Measurements from ENCODE around the gene TGFBR3. TPM values are rescaled to one million over a fixed set of nuclear protein-coding genes. Genes with fewer than 3 reads are reported as not detected.

Gene TGFBR3
- total and polyA plus RNA-seq, 2 of the 4 experiments (the other 2 are of a cell fraction): 3.0 to 11.3 TPM

GRCh38 chr1:91771717-91772116 is 114.2 kb downstream of the TGFBR3 start:
- no peak overlapping the region for H3K18ac ChIP-seq (ENCODE audit: low read depth, low read length)
- no peaks in the 10 kb centered on the region for H4K20me1 ChIP-seq (ENCODE audit: insufficient read depth, low read length)
- H2BK5ac ChIP-seq (ENCODE audit: low read depth, low read length, poor library complexity, severe bottlenecking): no peak overlapping the region
- no peaks in the 10 kb centered on the region for H3K27me3 ChIP-seq (ENCODE audit: control insufficient read depth, insufficient read depth, low read length)
- no peak overlapping the region for H2BK20ac ChIP-seq (ENCODE audit: low read depth, low read length)
- H3K9me3 ChIP-seq (ENCODE audit: control insufficient read depth, insufficient read depth, low read length): no peaks in the 10 kb centered on the region
- no peak overlapping the region for H3K4ac ChIP-seq (ENCODE audit: low read depth, low read length)
- H3K14ac ChIP-seq (replicated peaks; ENCODE audit: low read depth, low read length): no peak overlapping the region
- H3K9me1 ChIP-seq (ENCODE audit: insufficient read depth, low read length): peaks cover 3% of the 10 kb centered on the region; the same call in 1 of the 2 replicates
- H4K8ac ChIP-seq (ENCODE audit: low read depth in 2 of 2, low read length in 2 of 2): no peak overlapping the region
- no peaks in the 10 kb centered on the region for H3K79me1 ChIP-seq (ENCODE audit: low read depth in 1 of 2, low read length in 2 of 2)
- no peak overlapping the region for H3K23ac ChIP-seq (ENCODE audit: low read depth, low read length)
- no TSS peak for BruUV-seq (replicated peaks)
- ATAC-seq (ENCODE audit: low read depth) (no peak), DNase-seq (no peak)
- H3K4me2 ChIP-seq (ENCODE audit: low read depth, low read length): no peak overlapping the region
- no peak overlapping the region for H3K9ac ChIP-seq (ENCODE audit: low read depth, low read length)
- H2AK9ac ChIP-seq (replicated peaks; ENCODE audit: low read depth, low read length, poor library complexity): no peak overlapping the region
- H4K91ac ChIP-seq (ENCODE audit: insufficient read depth, low read depth, low read length): no peak overlapping the region
- no peak overlapping the region for H3K4me3 ChIP-seq (ENCODE audit: insufficient read depth, low read depth, low read length)
- ChIA-PET CTCF (interaction anchor here (0.7 kb wide), 1 partner anchor 258 kb away, joined by 4 read pairs; no protein-coding TSS in a partner anchor), POLR2A (ENCODE audit: unreplicated experiment) (no interaction called here)
- no peak overlapping the region for H2AFZ ChIP-seq (replicated peaks; ENCODE audit: low read length, poor library complexity)
- H3K27ac ChIP-seq (ENCODE audit: insufficient read depth, low read length): no peak overlapping the region
- H3K4me1 ChIP-seq (ENCODE audit: control insufficient read depth, insufficient read depth, low read length): peaks cover 1% of the 10 kb centered on the region; the same call in 1 of the 2 replicates
- in situ Hi-C loops (cut with MboI; ENCODE audit: low sequenced_read_pairs): no loop called here
- H3K36me3 ChIP-seq (ENCODE audit: control insufficient read depth, insufficient read depth, low read length): no peaks in the 10 kb centered on the region
- H3K56ac ChIP-seq (ENCODE audit: extremely low read depth, insufficient read depth, low read length): no peak overlapping the region
- dilution Hi-C loops (cut with HindIII; ENCODE audit: low sequenced_read_pairs, unreplicated experiment): no loop called here
- H2AK5ac ChIP-seq (ENCODE audit: low read depth, low read length): no peak overlapping the region
- intact Hi-C loops (cut with micrococcal nuclease): no loop called here
- 100% methylated on average over 1 of the region's 2 CpGs; no CpG with 5 or more reads in 1 of the 2 experiments for WGBS, 2 experiments (ENCODE audit: extremely low coverage in 2 of 2, insufficient read length in 1 of 2)
- H2BK120ac ChIP-seq (ENCODE audit: low read depth, low read length): no peak overlapping the region
- no peak overlapping the region for H2BK15ac ChIP-seq (ENCODE audit: low read depth, low read length)
- TF ChIP-seq CHD1 (IDR thresholded peaks at IDR 0.05; ENCODE audit: low read depth, low read length) (no peak), MXI1 (IDR thresholded peaks at IDR 0.05; ENCODE audit: borderline replicate concordance, low read depth, low read length) (no peak), MAZ (IDR thresholded peaks at IDR 0.05; ENCODE audit: borderline replicate concordance, low read depth, low read length) (no peak), CTCF (conservative IDR thresholded peaks at IDR 0.05; ENCODE audit: low read depth, low read length) (no peak), USF2 (IDR thresholded peaks at IDR 0.05; ENCODE audit: low read depth, low read length) (no peak), NFE2L2 (IDR thresholded peaks at IDR 0.05; ENCODE audit: low read depth, low read length) (no peak), MAFK (IDR thresholded peaks at IDR 0.05; ENCODE audit: low read depth, low read length) (no peak), SMC3 (IDR thresholded peaks at IDR 0.05; ENCODE audit: low read depth, low read length) (no peak), RCOR1 (IDR thresholded peaks at IDR 0.05; ENCODE audit: insufficient replicate concordance, low read length) (no peak), BHLHE40 (IDR thresholded peaks at IDR 0.05; ENCODE audit: low read depth, low read length) (no peak), CEBPB (IDR thresholded peaks at IDR 0.05; ENCODE audit: low read depth, low read length) (no peak), POLR2A (IDR thresholded peaks at IDR 0.05; ENCODE audit: low read depth, low read length) (no peak), FOS (IDR thresholded peaks at IDR 0.05; ENCODE audit: low read depth, low read length) (no peak)
- no peak overlapping the region for H4K5ac ChIP-seq (ENCODE audit: low read depth, low read length)
